K562 (cell line): Measurements from ENCODE around the gene TNIK. TPM values are rescaled to one million over a fixed set of nuclear protein-coding genes. Genes with fewer than 3 reads are reported as not detected.

ENCODE experiments used
- ATAC-seq: fragments of 200-7000 bp; cut with Tn5 transposase; 3 replicates; pipeline ENCODE4 v1.9.1; 2020; ENCODE audit warnings: moderate library complexity
- BruUV-seq: library from RNA; stranded (reverse); fragments of 400-500 nt; replicated peaks from 2 replicates; lab custom pipeline; 2021; lab: Mats Ljungman, UMichigan
- CTCF ChIA-PET: fragments of 300-600 bp; formaldehyde crosslinking; extraction: SDS; loops from one replicate; lab custom pipeline; 2021; ENCODE audit warnings: low intra/inter-chr PET ratio; lab: Yijun Ruan, JAX
- POLR2A ChIA-PET: fragments of 300-600, 350-650 bp; sonication (Branson Sonifier 250); formaldehyde crosslinking; extraction: SDS; loops from one replicate; lab custom pipeline; 2021; ENCODE audit warnings: antibody characterized with exemption, inconsistent platforms; lab: Yijun Ruan, JAX
- DNase-seq, 4 experiments: peaks; one replicate each; pipeline versions ENCODE4 v3.0.0 to v3.0.0-alpha.2; 2011 to 2018; ENCODE audit warnings: low spot score in 3 of 4, mixed read lengths in 3 of 4; ENCODE audit errors: extremely low read depth in 1 of 4
- FAIRE-seq: peaks from 2 replicates; lab custom pipeline; 2011; peaks lifted over from hg19 to GRCh38; lab: Jason Lieb, UNC
- H2AFZ ChIP-seq: 2 replicates; pipeline ENCODE4 v1.6.0; 2011; ENCODE audit warnings: low read depth, low read length, control low read depth, inconsistent platforms
- H3K27ac ChIP-seq: fragments of 200-600 bp; 3 replicates; pipeline ENCODE4 v1.8.0; 2011; ENCODE audit warnings: low read depth, mild to moderate bottlenecking, control low read depth, inconsistent platforms, low read length, moderate library complexity, mixed read lengths; ENCODE audit errors: extremely low read depth
- H3K27me3 ChIP-seq, 2 experiments: fragments of 300-600 bp in 1 of 2; 2 replicates in 1 of 2; 3 replicates in 1 of 2; pipeline versions ENCODE4 v1.6.0 to v1.8.0; 2011; ENCODE audit warnings: inconsistent platforms in 2 of 2, low read length in 2 of 2, mild to moderate bottlenecking in 1 of 2, mixed read lengths in 1 of 2, moderate library complexity in 1 of 2; ENCODE audit not compliant: control insufficient read depth in 2 of 2, insufficient read depth in 2 of 2
- H3K36me3 ChIP-seq: fragments of 300-600 bp; 3 replicates; pipeline ENCODE4 v1.8.0; 2011; ENCODE audit warnings: mild to moderate bottlenecking, low read length, inconsistent platforms; ENCODE audit not compliant: control insufficient read depth, insufficient read depth
- H3K4me1 ChIP-seq, 2 experiments: fragments of 200-600 bp in 1 of 2; replicated peaks in 1 of 2; 2 replicates in 1 of 2; 3 replicates in 1 of 2; pipeline versions ENCODE4 v1.5.1 to v1.8.0; 2011; ENCODE audit warnings: inconsistent platforms in 2 of 2, low read length in 2 of 2, mild to moderate bottlenecking in 1 of 2, mixed read lengths in 1 of 2, moderate library complexity in 1 of 2; ENCODE audit not compliant: control insufficient read depth in 2 of 2, insufficient read depth in 2 of 2
- H3K4me2 ChIP-seq: 2 replicates; pipeline ENCODE4 v1.6.1; 2011; ENCODE audit warnings: low read length, control low read depth, inconsistent platforms, mixed read lengths; ENCODE audit not compliant: insufficient read depth
- H3K4me3 ChIP-seq: fragments of 200-600 bp; sonication (generic), shearing (Covaris generic); 2 replicates; pipeline ENCODE4 v1.5.1; 2016; ENCODE audit warnings: control low read depth, inconsistent platforms
- H3K79me2 ChIP-seq: fragments of 200-600 bp; 3 replicates; pipeline ENCODE4 v1.8.0; 2011; ENCODE audit warnings: low read length, inconsistent platforms; ENCODE audit not compliant: control insufficient read depth, insufficient read depth
- H3K9ac ChIP-seq, 2 experiments: 2 replicates each; pipeline versions ENCODE4 v1.6.0 to v1.6.1; 2011; ENCODE audit warnings: low read depth in 2 of 2, low read length in 2 of 2, control low read depth in 1 of 2, inconsistent platforms in 1 of 2, mild to moderate bottlenecking in 1 of 2, mixed read lengths in 1 of 2; ENCODE audit not compliant: insufficient read depth in 1 of 2
- H3K9me1 ChIP-seq: one replicate; pipeline ENCODE4 v1.6.0; 2011; ENCODE audit warnings: inconsistent platforms, mild to moderate bottlenecking, low read length, moderate library complexity; ENCODE audit not compliant: control insufficient read depth, insufficient read depth
- H3K9me3 ChIP-seq: replicated peaks from 2 replicates; pipeline ENCODE4 v1.5.1; 2011; ENCODE audit warnings: low read depth, low read length, inconsistent platforms; ENCODE audit not compliant: control insufficient read depth, insufficient read depth
- H4K20me1 ChIP-seq: replicated peaks from 2 replicates; pipeline ENCODE4 v1.6.1; 2011; ENCODE audit warnings: low read length, inconsistent platforms, mixed read lengths; ENCODE audit not compliant: control insufficient read depth, insufficient read depth
- ADNP ChIP-seq: fragments of 200-800 bp; sonication (Bioruptor generic); IDR thresholded peaks from 2 replicates; pipeline ENCODE4 v1.6.1; 2016; ENCODE audit warnings: missing genetic modification characterization, missing compliant biosample characterization
- CCNT2 ChIP-seq: IDR thresholded peaks from 2 replicates; pipeline ENCODE4 v1.6.1; 2011; ENCODE audit warnings: borderline replicate concordance, low read depth, mild to moderate bottlenecking, moderate library complexity, mixed read lengths, low read length; ENCODE audit not compliant: insufficient read length; ENCODE audit errors: extremely low read depth
- CSDE1 ChIP-seq, 2 experiments: fragments of 450-650 bp; IDR thresholded peaks; 2 replicates each; pipeline ENCODE4 v1.6.1; 2016; ENCODE audit warnings: mild to moderate bottlenecking in 1 of 2
- CTBP1 ChIP-seq: fragments of 450-650 bp; IDR thresholded peaks from 2 replicates; pipeline ENCODE4 v1.6.1; 2016; ENCODE audit warnings: borderline replicate concordance
- FOXA3 ChIP-seq, 2 experiments: fragments of 450-650 bp in 1 of 2; sonication (generic) in 1 of 2; formaldehyde crosslinking; IDR thresholded peaks in 1 of 2; conservative IDR thresholded peaks in 1 of 2; 2 replicates each; pipeline versions ENCODE4 v1.4.0 to v1.8.0; 2020 to 2022; ENCODE audit warnings: mild to moderate bottlenecking in 2 of 2, missing genetic modification reagents in 1 of 2
- FOXM1 ChIP-seq, 2 experiments: fragments of 450-650 bp in 1 of 2; sonication (generic) in 1 of 2; formaldehyde crosslinking in 1 of 2; IDR thresholded peaks; 2 replicates each; pipeline versions ENCODE4 v1.6.1 to v1.9.0; 2017 to 2022; ENCODE audit warnings: low read depth in 2 of 2, mild to moderate bottlenecking in 2 of 2, missing genetic modification reagents in 1 of 2, moderate library complexity in 1 of 2
- KAT7 ChIP-seq: sonication (generic); formaldehyde crosslinking; IDR thresholded peaks from 2 replicates; pipeline ENCODE4 v1.8.0; 2022; ENCODE audit warnings: missing genetic modification reagents, mild to moderate bottlenecking, borderline replicate concordance
- KDM1A ChIP-seq, 2 experiments: fragments of 450-650 bp; IDR thresholded peaks; 2 replicates each; pipeline ENCODE4 v1.6.1; 2016; ENCODE audit warnings: mild to moderate bottlenecking in 2 of 2
- PHF20 ChIP-seq: fragments of 450-650 bp; IDR thresholded peaks from 2 replicates; pipeline ENCODE4 v1.6.1; 2018; ENCODE audit not compliant: partially characterized antibody
- POLR3G ChIP-seq: IDR thresholded peaks from 2 replicates; pipeline ENCODE4 v1.6.1; 2011; ENCODE audit not compliant: insufficient read length, insufficient replicate concordance; ENCODE audit errors: extremely low read depth
- RCOR1 ChIP-seq, 2 experiments: IDR thresholded peaks; 2 replicates each; pipeline ENCODE4 v1.6.1; 2012; ENCODE audit warnings: low read depth in 2 of 2, low read length in 2 of 2, borderline replicate concordance in 1 of 2, improper control_type of control experiment in 1 of 2
- SETDB1 ChIP-seq: IDR thresholded peaks from one replicate; pipeline ENCODE4 v1.6.1; 2012; ENCODE audit warnings: low read length, control low read depth, inconsistent platforms
- SOX6 ChIP-seq: fragments of 450-650 bp; IDR thresholded peaks from 2 replicates; pipeline ENCODE4 v1.6.1; 2014; ENCODE audit warnings: mild to moderate bottlenecking
- SP1 ChIP-seq: sonication (generic); formaldehyde crosslinking; IDR thresholded peaks from 2 replicates; pipeline ENCODE4 v1.8.1; 2022; ENCODE audit warnings: mild to moderate bottlenecking, missing genetic modification reagents
- ZFPM2 ChIP-seq: fragments of 250-450 bp; sonication (Bioruptor Pico); IDR thresholded peaks from 2 replicates; pipeline ENCODE4 v1.5.1; 2022; ENCODE audit warnings: mild to moderate bottlenecking
- ZNF717 ChIP-seq: fragments of 250-450 bp; sonication (Bioruptor Pico); IDR thresholded peaks from 2 replicates; pipeline ENCODE4 v1.5.0; 2021
- WGBS: fragments of 100-300 bp; shearing (Covaris generic); methylation state at CpG from one replicate; pipeline ENCODE4 v1.1.6; 2016; ENCODE audit warnings: low coverage, mixed read lengths; ENCODE audit not compliant: insufficient coverage; ENCODE audit errors: missing lambda C conversion rate; 5-methylcytosine and 5-hydroxymethylcytosine counted together
- in situ Hi-C: fragments of 300-500 bp; cut with MboI; formaldehyde crosslinking; loops from 4 replicates; pipeline ENCODE4 v1.15.0; 2018; ENCODE audit warnings: inconsistent platforms, mixed read lengths
- intact Hi-C: fragments of 100-400 bp; cut with micrococcal nuclease; formaldehyde crosslinking; loops from 2 replicates; pipeline ENCODE4 v1.14.2; 2022
- polyA plus RNA-seq, 8 experiments: library from polyadenylated mRNA; depleted of rRNA in 4 of 8; stranded (reverse) in 5 of 8; unstranded in 3 of 8; fragments of >200 nt; fragmentation: Nextera tagmentation in 2 of 8; fragmentation: Illumina TruSeq in 1 of 8; extraction: Ambion mirVana in 2 of 8; extraction: Trizol in 1 of 8; gene quantifications; 2 replicates each; pipeline versions ENCODE4 v1.2.1 to v1.2.3, GENCODE V29; 2011 to 2014; ENCODE audit warnings: inconsistent platforms in 1 of 8, missing spikeins in 1 of 8
- total RNA-seq, 7 experiments: library from RNA; depleted of rRNA in 6 of 7; stranded (reverse); fragments of >200 nt in 6 of 7; fragmentation: Illumina TruSeq in 2 of 7; extraction: Trizol in 2 of 7; gene quantifications; 2 replicates each; pipeline versions ENCODE4 v1.2.1 to v1.2.3, GENCODE V29; 2011 to 2021; ENCODE audit warnings: low replicate concordance in 1 of 7

Gene TNIK
- total and polyA plus RNA-seq, 9 of the 15 experiments (the other 6 are each of a cell fraction or from before 2014, with no cell fraction given): 6.6 to 39.0 (median 24.7) TPM

DNA sequence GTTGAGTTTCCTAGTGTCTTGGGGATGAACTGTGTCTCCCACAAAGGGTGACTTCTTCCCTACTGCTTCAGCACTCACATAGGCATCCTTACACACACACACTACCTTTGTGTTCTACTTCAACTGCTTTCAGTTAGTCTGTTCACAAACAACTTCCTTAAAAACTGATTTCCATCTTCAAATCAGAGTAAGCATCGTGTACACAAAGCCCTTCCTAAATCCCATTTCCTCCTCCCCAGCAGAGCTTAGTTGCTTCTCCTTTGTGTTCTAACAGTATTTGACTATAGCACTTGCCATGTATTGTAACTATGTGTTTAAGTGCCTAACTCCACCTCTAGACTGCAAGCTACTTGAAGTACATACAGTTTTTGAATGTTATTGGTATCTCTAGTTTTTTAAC is 71.7 kb downstream of the TNIK start:
- H3K36me3 ChIP-seq: no peaks in the 10 kb centered on the region; the same call in 2 of the 3 replicates
- ATAC-seq (no peak; the same call in 2 of the 3 replicates), DNase-seq (no peak), FAIRE-seq (peak; percentile 49)
- in situ Hi-C loops: no loop called here
- H3K9ac ChIP-seq: no peak overlapping the region
- H3K27me3 ChIP-seq: no peaks in the 10 kb centered on the region
- no peak overlapping the region for H3K4me2 ChIP-seq
- 7% methylated on average over 1 of the region's 1 CpG for WGBS
- CTCF ChIA-PET: no interaction called here
- no TSS peak for BruUV-seq
- no peak overlapping the region for H3K27ac ChIP-seq
- H3K9me1 ChIP-seq: no peaks in the 10 kb centered on the region
- H3K4me1 ChIP-seq: no peaks in the 10 kb centered on the region; a peak in 2 of 5 replicates
- peaks cover 3% of the 10 kb centered on the region; the same call in 1 of the 2 replicates for H4K20me1 ChIP-seq
- intact Hi-C loops: no loop called here
- POLR2A ChIA-PET: interaction anchor here (0.6 to 1.5 kb wide), 3 partner anchors 10 to 24 kb away, joined by 3 to 4 read pairs (median 3); no protein-coding TSS in a partner anchor
- TF ChIP-seq SOX6: peak; percentile 36; the same call in 1 of the 2 replicates
- peak in 1 of 2 experiments; percentile 35; a peak in 1 of 4 replicates for TF ChIP-seq FOXA3 (CRISPR knock-in tag; conservative IDR thresholded peaks at IDR 0.05 in 1 of 2, IDR thresholded peaks at IDR 0.05 in 1 of 2)
- TF ChIP-seq SETDB1: no peak
- peak in 1 of 2 experiments; percentile 47; a peak in 1 of 4 replicates for TF ChIP-seq RCOR1 (IDR thresholded peaks at IDR 0.05; ENCODE audit: borderline replicate concordance in 1 of 2, low read depth in 2 of 2, low read length in 2 of 2)
- no peak for TF ChIP-seq ADNP (tag)
- TF ChIP-seq SP1 (CRISPR knock-in tag): no peak
- no peak for TF ChIP-seq KAT7 (CRISPR knock-in tag)
- TF ChIP-seq POLR3G: no peak
- no peak for TF ChIP-seq PHF20
- peak in 1 of 2 experiments; percentile 34; a peak in 1 of 4 replicates for TF ChIP-seq KDM1A (IDR thresholded peaks at IDR 0.05)
- TF ChIP-seq CCNT2: no peak
- TF ChIP-seq ZFPM2: no peak
- TF ChIP-seq ZNF717 (CRISPR knock-in tag): no peak
- no peak for TF ChIP-seq CSDE1 (IDR thresholded peaks at IDR 0.05)
- TF ChIP-seq CTBP1: peak; percentile 56; the same call in 1 of the 2 replicates
- peak; percentile 13; the same call in 1 of the 2 replicates for TF ChIP-seq FOXM1 (IDR thresholded peaks at IDR 0.05; ENCODE audit: low read depth)
- no peak for TF ChIP-seq FOXM1 (CRISPR knock-in tag; IDR thresholded peaks at IDR 0.05; ENCODE audit: low read depth)
- peaks cover 35% of the 10 kb centered on the region for H3K79me2 ChIP-seq
- H3K9me3 ChIP-seq: 0 out of 2 replicates have a peak, but pooled peaks cover 1% of the 10 kb centered on the region
- no peak overlapping the region for H2AFZ ChIP-seq
- H3K4me3 ChIP-seq: no peak overlapping the region
